Measurements from ENCODE around the gene PLEKHA7. TPM values are rescaled to one million over a fixed set of nuclear protein-coding genes. Genes with fewer than 3 reads are reported as not detected.

PLEKHA7 gene
- total RNA-seq, 1 donor from 2014 or later = 0.92 TPM

DNA sequence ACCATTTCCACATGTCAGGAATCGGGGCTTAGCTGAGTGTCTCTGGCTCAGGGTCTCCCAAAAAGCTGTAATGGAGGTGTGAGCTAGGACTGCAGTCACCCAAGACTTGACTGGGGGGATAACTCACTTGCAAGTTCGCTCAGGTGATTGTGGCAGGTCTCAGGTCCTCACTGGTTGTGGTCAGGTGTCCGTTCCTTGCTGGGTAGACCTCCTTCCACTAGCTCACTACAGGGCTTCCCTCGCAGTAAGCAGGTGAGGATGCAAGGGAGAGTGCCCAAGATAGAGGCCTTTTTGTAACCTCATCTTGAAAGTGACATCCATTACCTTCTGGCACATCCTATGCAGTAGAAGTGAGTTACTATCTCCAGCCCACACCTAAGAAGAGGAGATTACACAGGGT, 246.3 kb downstream of the PLEKHA7 start:
- TF ChIP-seq, protein P1, sequence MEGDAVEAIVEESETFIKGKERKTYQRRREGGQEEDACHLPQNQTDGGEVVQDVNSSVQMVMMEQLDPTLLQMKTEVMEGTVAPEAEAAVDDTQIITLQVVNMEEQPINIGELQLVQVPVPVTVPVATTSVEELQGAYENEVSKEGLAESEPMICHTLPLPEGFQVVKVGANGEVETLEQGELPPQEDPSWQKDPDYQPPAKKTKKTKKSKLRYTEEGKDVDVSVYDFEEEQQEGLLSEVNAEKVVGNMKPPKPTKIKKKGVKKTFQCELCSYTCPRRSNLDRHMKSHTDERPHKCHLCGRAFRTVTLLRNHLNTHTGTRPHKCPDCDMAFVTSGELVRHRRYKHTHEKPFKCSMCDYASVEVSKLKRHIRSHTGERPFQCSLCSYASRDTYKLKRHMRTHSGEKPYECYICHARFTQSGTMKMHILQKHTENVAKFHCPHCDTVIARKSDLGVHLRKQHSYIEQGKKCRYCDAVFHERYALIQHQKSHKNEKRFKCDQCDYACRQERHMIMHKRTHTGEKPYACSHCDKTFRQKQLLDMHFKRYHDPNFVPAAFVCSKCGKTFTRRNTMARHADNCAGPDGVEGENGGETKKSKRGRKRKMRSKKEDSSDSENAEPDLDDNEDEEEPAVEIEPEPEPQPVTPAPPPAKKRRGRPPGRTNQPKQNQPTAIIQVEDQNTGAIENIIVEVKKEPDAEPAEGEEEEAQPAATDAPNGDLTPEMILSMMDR (IDR thresholded peaks at IDR 0.05) = no peak
- H3K4me1 Mint-ChIP-seq (ENCODE audit: low read depth) = no peaks in the 10 kb centered on the region
- no peak overlapping the region for H3K4me3 Mint-ChIP-seq (ENCODE audit: unreplicated experiment)
- no peaks in the 10 kb centered on the region for H3K36me3 Mint-ChIP-seq (ENCODE audit: low read depth)
- H3K9me3 Mint-ChIP-seq (ENCODE audit: low read depth) = no peaks in the 10 kb centered on the region
- no peaks in the 10 kb centered on the region for H3K27me3 Mint-ChIP-seq (ENCODE audit: low read depth)
- H3K27ac Mint-ChIP-seq (ENCODE audit: unreplicated experiment) = no peak overlapping the region
- DNase-seq (ENCODE audit: low spot score) = no peak

DNA sequence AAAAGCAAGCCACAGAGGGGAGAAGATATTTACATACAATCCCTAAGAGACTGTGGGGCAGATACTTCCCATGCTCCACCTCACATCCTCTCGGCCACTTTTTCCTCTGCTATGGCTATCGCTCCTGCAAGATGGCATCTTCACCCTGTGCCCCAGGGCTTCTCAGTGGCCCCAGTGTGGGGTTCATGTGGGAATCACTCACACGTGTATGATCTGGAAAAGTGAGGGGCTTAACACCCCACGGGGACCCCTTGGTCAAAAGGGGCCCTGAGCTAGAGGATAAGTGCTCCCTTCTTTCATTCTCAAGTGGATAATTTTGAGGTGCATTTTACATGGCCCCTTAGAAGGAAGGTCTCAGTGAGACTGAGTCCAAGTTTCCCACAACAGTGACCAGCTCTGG, 247.1 kb downstream of the PLEKHA7 start:
- no peaks in the 10 kb centered on the region for H3K36me3 Mint-ChIP-seq (ENCODE audit: low read depth)
- TF ChIP-seq, protein P1 (IDR thresholded peaks at IDR 0.05) = no peak
- DNase-seq (ENCODE audit: low spot score) = no peak
- H3K9me3 Mint-ChIP-seq (ENCODE audit: low read depth) = no peaks in the 10 kb centered on the region
- H3K4me1 Mint-ChIP-seq (ENCODE audit: low read depth) = peaks cover 6% of the 10 kb centered on the region
- H3K27ac Mint-ChIP-seq (ENCODE audit: unreplicated experiment) = no peak overlapping the region
- no peaks in the 10 kb centered on the region for H3K27me3 Mint-ChIP-seq (ENCODE audit: low read depth)
- H3K4me3 Mint-ChIP-seq (ENCODE audit: unreplicated experiment) = no peak overlapping the region

DNA sequence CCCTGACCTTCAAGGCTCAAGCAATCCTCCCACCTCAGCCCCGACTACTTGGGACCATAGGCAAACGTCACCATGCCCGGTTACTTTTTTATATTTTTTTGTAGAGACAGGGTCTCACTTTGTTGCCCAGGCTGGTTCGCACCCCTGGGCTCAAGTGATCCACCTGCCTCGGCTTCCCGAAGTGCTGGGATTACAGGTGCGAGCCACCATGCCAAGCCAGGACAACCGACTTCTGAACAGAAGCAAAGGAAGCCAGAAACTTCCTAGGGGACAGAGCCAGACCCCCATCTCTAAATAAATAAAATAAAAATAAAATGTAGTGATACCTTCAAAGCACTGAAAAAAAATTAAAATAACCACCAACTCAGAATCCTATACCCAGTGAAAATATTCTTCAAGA, 249.3 kb downstream of the PLEKHA7 start:
- peaks cover 19% of the 10 kb centered on the region for H3K4me1 Mint-ChIP-seq (ENCODE audit: low read depth)
- H3K36me3 Mint-ChIP-seq (ENCODE audit: low read depth) = no peaks in the 10 kb centered on the region

DNA sequence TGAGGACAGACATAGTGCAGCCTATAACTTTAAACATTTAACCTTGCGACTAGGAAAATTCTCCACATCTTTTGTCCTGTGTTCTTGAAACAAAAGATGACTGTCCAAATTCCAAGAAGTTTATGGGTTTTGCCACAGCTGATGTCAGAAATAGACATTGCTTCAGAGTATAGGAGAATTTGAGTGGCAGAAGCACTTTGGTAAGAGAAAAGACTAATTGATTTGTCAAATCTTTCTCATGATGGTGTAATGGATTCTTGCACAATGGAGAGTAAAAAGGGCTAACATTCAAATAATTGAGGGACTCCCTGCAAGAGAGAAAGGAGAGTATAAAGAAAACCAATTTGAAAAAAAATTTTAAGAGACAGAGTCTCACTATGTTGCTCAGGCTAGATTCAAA, 250.5 kb downstream of the PLEKHA7 start:
- DNase-seq (ENCODE audit: low spot score) = no peak
- peaks cover 3% of the 10 kb centered on the region for H3K36me3 Mint-ChIP-seq (ENCODE audit: low read depth)
- H3K4me3 Mint-ChIP-seq (ENCODE audit: unreplicated experiment) = no peak overlapping the region
- no peak overlapping the region for H3K27ac Mint-ChIP-seq (ENCODE audit: unreplicated experiment)
- TF ChIP-seq, protein P1 (IDR thresholded peaks at IDR 0.05) = no peak
- no peaks in the 10 kb centered on the region for H3K9me3 Mint-ChIP-seq (ENCODE audit: low read depth)
- H3K4me1 Mint-ChIP-seq (ENCODE audit: low read depth) = peaks cover 31% of the 10 kb centered on the region
- no peaks in the 10 kb centered on the region for H3K27me3 Mint-ChIP-seq (ENCODE audit: low read depth)

More for the DNA sequence above, 249.3 kb downstream of the PLEKHA7 start:
- no peaks in the 10 kb centered on the region for H3K27me3 Mint-ChIP-seq (ENCODE audit: low read depth)
- DNase-seq (ENCODE audit: low spot score) = no peak
- no peaks in the 10 kb centered on the region for H3K9me3 Mint-ChIP-seq (ENCODE audit: low read depth)
- H3K27ac Mint-ChIP-seq (ENCODE audit: unreplicated experiment) = no peak overlapping the region
- TF ChIP-seq, protein P1 (IDR thresholded peaks at IDR 0.05) = no peak
- no peak overlapping the region for H3K4me3 Mint-ChIP-seq (ENCODE audit: unreplicated experiment)

DNA sequence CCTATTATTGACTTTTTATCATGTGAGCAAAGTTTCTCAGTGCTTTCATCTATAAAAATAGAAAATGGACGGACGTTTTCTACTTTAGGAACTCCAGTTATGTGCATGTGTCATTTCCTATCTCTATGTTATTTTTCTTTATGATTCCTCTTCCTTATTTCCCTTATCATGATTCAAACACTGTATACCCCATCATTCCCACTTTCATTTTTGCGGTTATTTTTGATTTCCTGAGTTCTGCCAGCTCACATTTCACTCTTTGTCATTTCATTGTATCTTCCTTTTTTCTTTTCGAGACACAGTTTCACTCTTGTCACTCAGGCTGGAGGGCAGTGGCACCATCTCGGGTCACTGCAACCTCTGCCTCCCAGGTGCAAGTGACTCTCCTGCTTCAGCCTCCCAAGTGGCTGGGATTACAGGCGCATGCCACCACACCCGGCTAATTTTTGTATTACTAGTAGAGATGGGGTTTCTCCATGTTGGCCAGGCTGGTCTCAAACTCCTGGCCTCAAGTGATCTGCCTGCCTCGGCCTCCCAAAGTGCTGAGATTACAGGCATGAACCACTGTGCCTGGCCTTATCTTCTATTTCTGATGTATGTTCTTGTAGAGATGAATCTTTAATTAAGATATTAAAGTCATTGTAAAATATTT, 254.2 kb downstream of the PLEKHA7 start:
- Mint-ChIP-seq H3K27ac (ENCODE audit: unreplicated experiment) (peak overlapping the region; percentile 83), H3K36me3 (ENCODE audit: low read depth) (peaks cover 17% of the 10 kb centered on the region), H3K27me3 (ENCODE audit: low read depth) (no peaks in the 10 kb centered on the region), H3K9me3 (ENCODE audit: low read depth) (no peaks in the 10 kb centered on the region), H3K4me1 (ENCODE audit: low read depth) (peaks cover 32% of the 10 kb centered on the region), H3K4me3 (ENCODE audit: unreplicated experiment) (peak overlapping the region; percentile 21)
- TF ChIP-seq, protein P1 (IDR thresholded peaks at IDR 0.05) = no peak
- no peak for DNase-seq (ENCODE audit: low spot score)

All from chondrocyte (in vitro differentiated cells).